ENCODE data around the gene CELA2A. TPM values are rescaled to one million over a fixed set of nuclear protein-coding genes. Genes with fewer than 3 reads are reported as not detected.

CELA2A gene
- total and polyA plus RNA-seq, 9 of the 15 experiments (the other 6 are each of a cell fraction or from before 2014, with no cell fraction given), result 0.62 TPM; not detected in 8

DNA sequence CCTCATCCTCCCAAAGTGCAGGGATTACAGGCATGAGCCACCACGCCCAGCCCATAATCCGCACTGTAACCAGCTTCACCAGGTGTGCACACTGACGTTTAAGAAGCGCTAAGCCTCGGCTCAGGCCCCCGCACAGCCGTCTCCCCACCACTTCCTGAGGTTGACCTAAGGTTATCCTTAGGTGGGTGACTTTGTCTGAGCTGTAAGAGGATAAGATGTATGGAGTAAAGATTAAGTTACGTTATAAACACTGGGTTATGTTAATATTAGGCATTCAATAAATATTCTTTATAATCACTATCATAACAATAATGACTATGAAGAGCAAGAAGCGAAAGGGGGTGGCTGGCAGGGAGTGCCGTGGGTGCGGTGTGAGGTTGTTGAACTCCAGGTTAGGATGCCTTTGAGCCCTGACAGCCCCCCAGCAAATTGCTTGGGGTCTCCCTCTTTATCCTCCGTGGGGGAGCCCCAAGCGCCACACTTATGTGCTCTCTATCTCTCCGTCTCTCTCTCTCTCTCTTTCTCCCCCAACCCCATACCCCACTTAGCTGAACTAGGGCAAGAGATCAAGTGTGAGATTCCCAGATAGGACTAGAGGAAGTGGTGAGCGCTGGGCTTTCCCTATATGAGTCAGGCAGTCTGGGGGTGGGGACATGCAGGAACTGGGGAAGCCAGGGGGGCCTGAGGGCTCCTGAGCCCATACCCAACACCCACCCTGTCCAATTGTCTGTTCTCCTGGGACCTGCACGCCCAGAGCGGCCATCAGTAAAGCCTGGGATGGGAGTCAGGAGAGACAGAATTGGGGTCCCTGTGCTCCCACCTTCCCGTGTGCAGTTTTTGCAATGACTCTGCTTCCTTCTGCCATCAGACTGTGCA, 39.2 kb upstream of the CELA2A start (continued):
- TF ChIP-seq, protein P1, sequence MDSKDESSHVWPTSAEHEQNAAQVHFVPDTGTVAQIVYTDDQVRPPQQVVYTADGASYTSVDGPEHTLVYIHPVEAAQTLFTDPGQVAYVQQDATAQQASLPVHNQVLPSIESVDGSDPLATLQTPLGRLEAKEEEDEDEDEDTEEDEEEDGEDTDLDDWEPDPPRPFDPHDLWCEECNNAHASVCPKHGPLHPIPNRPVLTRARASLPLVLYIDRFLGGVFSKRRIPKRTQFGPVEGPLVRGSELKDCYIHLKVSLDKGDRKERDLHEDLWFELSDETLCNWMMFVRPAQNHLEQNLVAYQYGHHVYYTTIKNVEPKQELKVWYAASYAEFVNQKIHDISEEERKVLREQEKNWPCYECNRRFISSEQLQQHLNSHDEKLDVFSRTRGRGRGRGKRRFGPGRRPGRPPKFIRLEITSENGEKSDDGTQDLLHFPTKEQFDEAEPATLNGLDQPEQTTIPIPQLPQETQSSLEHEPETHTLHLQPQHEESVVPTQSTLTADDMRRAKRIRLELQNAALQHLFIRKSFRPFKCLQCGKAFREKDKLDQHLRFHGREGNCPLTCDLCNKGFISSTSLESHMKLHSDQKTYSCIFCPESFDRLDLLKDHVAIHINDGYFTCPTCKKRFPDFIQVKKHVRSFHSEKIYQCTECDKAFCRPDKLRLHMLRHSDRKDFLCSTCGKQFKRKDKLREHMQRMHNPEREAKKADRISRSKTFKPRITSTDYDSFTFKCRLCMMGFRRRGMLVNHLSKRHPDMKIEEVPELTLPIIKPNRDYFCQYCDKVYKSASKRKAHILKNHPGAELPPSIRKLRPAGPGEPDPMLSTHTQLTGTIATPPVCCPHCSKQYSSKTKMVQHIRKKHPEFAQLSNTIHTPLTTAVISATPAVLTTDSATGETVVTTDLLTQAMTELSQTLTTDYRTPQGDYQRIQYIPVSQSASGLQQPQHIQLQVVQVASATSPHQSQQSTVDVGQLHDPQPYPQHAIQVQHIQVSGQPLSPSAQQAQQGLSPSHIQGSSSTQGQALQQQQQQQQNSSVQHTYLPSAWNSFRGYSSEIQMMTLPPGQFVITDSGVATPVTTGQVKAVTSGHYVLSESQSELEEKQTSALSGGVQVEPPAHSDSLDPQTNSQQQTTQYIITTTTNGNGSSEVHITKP (IDR thresholded peaks at IDR 0.05; ENCODE audit: partially characterized antibody), result peak; percentile 74
- TF ChIP-seq SAFB (IDR thresholded peaks at IDR 0.05; ENCODE audit: borderline replicate concordance, low read depth, low read length) (no peak), ZNF507 (tag; conservative IDR thresholded peaks at IDR 0.05) (no peak), ZBTB7A (IDR thresholded peaks at IDR 0.05; ENCODE audit: borderline replicate concordance, control insufficient read depth, low read depth, low read length) (peak; percentile 91; the same call in 1 of the 2 replicates), ZNF165 (CRISPR knock-in tag; IDR thresholded peaks at IDR 0.05; ENCODE audit: borderline replicate concordance) (no peak), NCOA4 (IDR thresholded peaks at IDR 0.05; ENCODE audit: partially characterized antibody) (no peak), CHD4 (IDR thresholded peaks at IDR 0.05; ENCODE audit: insufficient read depth, insufficient replicate concordance, low read depth, low read length, poor library complexity, severe bottlenecking) (no peak), CREM (IDR thresholded peaks at IDR 0.05; ENCODE audit: low read depth) (peak; percentile 71), SPI1 (IDR thresholded peaks at IDR 0.05; ENCODE audit: borderline replicate concordance, low read depth, low read length) (peak; percentile 95), RNF2 (IDR thresholded peaks at IDR 0.05) (peak; percentile 76; the same call in 1 of the 2 replicates), SMARCC2 (IDR thresholded peaks at IDR 0.05; ENCODE audit: low read depth) (peak; percentile 79), PRPF4 (IDR thresholded peaks at IDR 0.05; ENCODE audit: insufficient read depth, low read depth, low read length, poor library complexity, severe bottlenecking) (no peak), SMAD4 (CRISPR knock-in tag; conservative IDR thresholded peaks at IDR 0.05) (no peak; the same call in 1 of the 2 replicates), CTBP1 (IDR thresholded peaks at IDR 0.05; ENCODE audit: borderline replicate concordance) (no peak), NFIC (IDR thresholded peaks at IDR 0.05) (0 out of 2 replicates have a peak, but pooled peaks have one; percentile 43)
- TF ChIP-seq, protein P2, sequence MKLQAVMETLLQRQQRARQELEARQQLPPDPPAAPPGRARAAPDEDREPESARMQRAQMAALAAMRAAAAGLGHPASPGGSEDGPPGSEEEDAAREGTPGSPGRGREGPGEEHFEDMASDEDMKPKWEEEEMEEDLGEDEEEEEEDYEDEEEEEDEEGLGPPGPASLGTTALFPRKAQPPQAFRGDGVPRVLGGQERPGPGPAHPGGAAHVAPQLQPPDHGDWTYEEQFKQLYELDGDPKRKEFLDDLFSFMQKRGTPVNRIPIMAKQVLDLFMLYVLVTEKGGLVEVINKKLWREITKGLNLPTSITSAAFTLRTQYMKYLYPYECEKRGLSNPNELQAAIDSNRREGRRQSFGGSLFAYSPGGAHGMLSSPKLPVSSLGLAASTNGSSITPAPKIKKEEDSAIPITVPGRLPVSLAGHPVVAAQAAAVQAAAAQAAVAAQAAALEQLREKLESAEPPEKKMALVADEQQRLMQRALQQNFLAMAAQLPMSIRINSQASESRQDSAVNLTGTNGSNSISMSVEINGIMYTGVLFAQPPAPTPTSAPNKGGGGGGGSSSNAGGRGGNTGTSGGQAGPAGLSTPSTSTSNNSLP (IDR thresholded peaks at IDR 0.05; ENCODE audit: borderline replicate concordance, low read depth, low read length), result no peak
- TF ChIP-seq, protein P3, sequence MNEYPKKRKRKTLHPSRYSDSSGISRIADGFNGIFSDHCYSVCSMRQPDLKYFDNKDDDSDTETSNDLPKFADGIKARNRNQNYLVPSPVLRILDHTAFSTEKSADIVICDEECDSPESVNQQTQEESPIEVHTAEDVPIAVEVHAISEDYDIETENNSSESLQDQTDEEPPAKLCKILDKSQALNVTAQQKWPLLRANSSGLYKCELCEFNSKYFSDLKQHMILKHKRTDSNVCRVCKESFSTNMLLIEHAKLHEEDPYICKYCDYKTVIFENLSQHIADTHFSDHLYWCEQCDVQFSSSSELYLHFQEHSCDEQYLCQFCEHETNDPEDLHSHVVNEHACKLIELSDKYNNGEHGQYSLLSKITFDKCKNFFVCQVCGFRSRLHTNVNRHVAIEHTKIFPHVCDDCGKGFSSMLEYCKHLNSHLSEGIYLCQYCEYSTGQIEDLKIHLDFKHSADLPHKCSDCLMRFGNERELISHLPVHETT (CRISPR knock-in tag; conservative IDR thresholded peaks at IDR 0.05 in 1 of 2, IDR thresholded peaks at IDR 0.05 in 1 of 2), result peak in 1 of 2 experiments; percentile 67; a peak in 1 of 4 replicates
- TF ChIP-seq, protein P4, sequence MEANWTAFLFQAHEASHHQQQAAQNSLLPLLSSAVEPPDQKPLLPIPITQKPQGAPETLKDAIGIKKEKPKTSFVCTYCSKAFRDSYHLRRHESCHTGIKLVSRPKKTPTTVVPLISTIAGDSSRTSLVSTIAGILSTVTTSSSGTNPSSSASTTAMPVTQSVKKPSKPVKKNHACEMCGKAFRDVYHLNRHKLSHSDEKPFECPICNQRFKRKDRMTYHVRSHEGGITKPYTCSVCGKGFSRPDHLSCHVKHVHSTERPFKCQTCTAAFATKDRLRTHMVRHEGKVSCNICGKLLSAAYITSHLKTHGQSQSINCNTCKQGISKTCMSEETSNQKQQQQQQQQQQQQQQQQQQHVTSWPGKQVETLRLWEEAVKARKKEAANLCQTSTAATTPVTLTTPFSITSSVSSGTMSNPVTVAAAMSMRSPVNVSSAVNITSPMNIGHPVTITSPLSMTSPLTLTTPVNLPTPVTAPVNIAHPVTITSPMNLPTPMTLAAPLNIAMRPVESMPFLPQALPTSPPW (CRISPR knock-in tag; IDR thresholded peaks at IDR 0.05), result peak; percentile 93

Measured in K562 (cell line).